HG02885 (cell line): ENCODE data around the gene MIA2.
"Not testable (repeated sequence)": the region's sequence is repeated elsewhere in the genome, so short reads cannot be mapped to it uniquely, and the experiment has no call there.

Experiments used
- ATAC-seq: cut with Tn5 transposase; IDR thresholded peaks from one replicate; pipeline ENCODE4 v1.9.1; 2021; ENCODE audit warnings: mild to moderate bottlenecking; ENCODE audit not compliant: unreplicated experiment, poor library complexity

MIA2 gene

DNA sequence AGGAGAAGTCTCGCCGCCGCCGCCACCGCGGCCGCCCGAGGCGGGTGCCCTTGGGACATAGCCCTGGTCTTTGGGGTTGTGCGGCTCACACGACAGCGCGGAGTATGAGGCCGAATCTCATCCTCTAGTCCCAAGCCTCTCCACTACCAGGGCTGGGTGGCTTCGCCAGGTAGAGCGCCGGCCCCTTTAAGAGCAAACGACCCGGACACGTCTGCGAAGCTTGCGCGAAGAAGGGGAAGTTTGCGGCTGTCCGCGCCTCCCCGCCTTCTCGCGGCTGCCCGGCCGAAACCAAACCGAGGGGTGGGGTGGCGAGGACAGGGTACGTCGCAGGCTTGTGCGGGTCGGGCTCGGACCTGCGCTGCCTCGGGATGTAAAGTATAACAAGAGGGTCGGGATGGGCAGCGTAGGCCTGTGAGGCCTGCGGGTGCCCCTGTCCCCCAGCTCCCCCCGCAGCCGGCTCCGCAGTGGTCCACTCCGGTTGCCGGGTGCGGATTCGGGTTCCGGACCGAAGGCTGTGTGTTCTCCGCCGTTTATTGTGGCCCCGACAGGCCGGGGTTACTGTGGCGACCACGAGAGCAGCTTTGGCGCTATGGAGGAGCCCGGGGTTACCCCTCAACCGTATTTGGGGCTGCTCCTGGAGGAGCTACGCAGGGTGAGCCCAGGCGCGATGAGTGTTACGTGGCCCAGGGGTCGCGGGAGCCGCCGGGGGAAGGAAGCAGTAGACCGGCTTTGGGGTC, 33.3 kb downstream of the MIA2 start:
- ATAC-seq, result peak; percentile 84

DNA sequence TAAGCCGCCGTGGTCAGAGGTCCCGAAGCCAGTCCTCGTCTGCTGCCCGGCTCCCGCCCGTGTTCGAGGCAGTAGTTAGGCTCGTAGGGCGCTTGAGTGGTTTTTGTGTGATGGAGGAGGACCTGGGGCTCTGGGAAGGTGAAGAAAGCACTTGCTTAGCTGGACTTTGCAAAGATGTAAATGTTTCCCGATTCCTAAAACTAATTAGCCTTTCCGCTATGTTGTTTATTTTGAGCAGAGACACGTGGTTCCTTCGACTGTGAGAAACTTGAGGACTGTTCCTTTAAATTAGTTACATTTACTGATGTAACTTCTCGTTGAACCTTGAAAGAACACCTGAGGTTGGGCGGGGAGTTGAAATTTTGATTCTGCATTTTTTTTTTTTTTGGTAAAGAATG, 33.9 kb downstream of the MIA2 start:
- peak; percentile 2 for ATAC-seq

DNA sequence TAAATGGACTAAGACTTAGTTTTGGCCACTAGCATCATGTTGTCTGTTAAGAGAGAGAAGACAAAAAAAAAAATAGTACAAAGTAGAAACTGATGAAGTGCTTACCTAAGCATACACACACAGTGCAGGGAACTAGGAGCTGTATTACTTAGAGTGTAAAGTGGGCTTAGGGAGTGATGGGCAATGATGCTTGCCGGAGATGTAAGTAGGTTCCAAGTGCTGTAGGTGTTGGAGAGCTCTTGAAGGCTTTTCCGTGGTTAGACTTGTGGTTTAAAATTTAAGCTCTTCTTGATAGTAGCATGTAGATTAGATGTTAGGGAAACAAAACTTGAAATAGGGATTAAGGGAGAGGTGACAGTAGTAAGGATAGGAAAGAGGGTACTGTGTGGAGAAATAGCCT, 34.7 kb downstream of the MIA2 start:
- ATAC-seq, result no peak

DNA sequence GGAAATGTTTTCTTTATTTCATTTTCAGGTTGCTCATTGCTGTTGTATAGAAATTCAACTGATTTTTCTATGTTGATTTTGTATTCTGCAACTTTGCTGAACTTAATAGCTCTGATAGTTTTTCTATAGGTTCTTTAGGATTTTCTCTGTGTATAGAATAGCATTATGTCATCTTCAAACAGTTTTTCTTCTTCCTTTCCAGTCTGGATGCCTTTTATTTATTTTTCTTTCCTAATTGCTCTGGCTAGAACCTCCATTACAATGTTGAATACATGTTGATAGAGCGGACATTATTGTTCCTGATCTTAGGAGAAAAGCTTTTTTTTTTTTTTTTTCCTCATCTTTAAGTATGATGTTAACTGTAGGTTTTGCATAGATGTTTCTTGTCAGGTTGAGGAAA, 39.2 kb downstream of the MIA2 start:
- no peak for ATAC-seq

DNA sequence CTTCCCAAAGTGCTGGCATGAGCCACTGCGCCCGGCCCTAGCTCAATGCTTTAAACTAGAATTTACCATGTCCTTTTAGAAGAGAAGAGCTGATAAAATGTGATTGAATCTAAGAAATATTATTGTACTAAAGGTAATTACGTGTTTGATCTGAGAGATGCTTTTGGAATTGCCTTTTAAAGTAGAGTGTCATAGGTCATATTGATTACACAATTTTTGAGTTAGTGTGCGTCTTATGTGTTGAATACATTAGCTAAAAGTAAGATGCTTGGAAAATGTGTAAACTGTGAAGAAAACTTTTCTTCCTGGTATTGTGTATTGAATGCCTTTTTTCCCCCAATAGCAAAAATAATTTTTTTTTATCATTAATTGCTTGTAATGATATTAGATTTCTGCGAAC, 41.7 kb downstream of the MIA2 start:
- ATAC-seq, result no peak

DNA sequence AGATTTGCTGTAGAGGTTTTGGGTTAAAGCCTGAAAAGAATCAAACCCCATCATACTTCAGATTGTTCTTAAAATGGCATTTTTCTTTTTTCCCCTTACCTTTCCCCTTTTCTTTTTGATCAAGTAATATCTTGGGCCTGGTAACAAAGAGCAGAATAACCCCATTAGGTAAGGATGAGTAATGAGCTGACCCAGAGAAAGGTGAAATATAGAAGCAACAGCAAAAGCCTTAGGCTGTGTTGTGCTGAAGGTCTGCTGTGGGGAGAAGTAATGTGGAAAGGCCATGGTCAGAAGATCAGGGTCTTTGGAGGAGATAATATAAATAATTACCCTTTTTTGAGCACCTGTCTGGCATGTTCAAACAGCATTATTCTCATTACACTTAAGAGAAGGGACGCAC, 42.3 kb downstream of the MIA2 start:
- no peak for ATAC-seq

DNA sequence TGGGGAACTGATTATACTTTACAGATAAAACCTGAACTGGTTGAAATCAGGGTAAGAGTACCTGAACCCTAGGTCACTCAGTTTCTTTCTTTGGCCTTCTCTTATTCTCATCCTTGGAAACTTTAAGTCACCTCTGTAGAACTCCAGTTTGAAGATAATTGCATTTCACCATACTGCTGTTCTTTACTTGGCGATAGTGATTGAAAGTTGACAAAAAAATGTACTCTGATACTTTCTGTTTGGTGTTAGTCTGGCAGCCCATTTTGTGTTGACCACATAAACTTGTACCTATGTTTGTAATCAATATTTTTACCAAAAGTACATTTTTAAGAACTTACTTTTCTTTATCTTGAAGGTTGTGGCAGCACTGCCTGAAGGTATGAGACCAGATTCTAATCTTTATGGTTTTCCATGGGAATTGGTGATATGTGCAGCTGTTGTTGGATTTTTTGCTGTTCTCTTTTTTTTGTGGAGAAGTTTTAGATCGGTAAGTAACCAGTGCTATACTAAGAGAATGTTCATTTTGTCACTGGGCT, 42.9 kb downstream of the MIA2 start:
- no peak for ATAC-seq

DNA sequence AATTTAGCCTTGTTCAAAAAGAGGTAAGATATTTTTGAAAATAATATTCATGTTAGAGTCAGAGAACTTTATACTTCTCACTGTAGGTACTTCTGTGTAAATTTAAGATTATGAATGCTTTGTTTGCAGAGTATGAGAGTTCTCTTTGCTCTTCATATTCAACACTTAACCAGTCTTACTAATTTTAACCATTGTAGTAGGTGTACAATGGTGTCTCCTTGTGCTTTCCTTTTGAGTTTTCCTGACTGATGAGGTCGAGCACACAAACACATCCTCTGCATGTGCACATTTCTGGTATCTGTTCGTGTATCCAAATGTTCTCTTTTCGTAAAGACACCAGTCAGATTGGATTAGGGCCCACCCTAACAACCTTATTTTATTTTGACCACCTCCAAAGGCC, 45.8 kb downstream of the MIA2 start:
- no peak for ATAC-seq

DNA sequence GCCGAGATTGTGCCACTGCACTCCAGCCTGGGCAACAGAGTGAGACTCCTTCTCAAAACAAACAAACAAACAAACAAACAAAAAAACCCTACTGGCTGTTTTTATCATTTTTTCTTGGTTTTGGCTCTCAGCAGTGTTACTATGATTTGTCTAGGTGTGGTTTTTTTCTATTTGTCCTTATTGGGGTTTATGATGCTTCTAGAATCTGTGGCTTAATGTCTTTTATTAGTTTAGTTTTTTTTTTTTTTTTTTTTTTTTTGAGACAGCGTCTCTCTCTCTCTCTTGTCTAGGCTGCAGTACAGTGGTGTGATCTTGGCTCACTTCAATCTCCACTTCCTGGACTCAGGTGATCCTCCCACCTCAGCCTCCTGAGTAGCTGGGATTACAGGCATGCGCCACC, 47.0 kb downstream of the MIA2 start:
- ATAC-seq, result not testable (repeated sequence)

DNA sequence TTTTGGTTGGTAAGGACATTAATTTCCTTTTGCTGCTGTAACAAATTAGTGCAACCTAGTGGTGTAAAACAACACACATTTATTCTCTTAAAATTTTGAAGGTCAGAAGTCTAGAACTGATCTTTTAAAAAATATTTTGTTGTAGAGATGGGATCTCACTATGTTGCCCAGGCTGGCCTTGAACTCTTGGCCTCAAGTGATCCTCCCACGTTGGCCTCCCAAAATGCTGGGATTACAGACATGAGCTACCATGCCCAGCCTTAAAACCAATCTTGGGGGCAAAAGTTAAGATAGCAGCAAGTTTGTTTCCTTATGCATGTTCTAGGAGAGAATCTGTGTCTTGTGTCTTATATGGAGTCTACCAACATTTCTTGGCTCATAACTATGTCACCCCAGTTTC, 55.8 kb downstream of the MIA2 start:
- ATAC-seq, result no peak

DNA sequence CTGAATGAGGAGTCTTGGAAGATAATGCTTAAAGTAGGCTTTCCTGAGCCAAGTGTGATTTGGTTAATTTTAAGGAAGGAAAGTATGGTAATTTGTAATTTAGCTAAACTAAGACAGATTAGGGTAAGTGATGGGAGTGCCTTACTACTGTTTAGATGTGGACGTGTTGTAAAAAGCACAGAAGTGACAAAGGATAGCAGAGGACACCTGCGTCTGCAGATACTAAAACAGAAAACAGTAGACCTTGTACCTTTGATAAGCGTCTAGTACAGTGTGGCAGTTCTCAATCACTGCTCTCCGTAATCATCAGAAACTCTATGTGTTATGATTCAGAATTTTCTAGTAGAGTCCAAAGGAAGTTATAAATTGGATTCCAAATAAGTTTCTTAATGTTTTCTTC, 58.0 kb downstream of the MIA2 start:
- no peak for ATAC-seq

DNA sequence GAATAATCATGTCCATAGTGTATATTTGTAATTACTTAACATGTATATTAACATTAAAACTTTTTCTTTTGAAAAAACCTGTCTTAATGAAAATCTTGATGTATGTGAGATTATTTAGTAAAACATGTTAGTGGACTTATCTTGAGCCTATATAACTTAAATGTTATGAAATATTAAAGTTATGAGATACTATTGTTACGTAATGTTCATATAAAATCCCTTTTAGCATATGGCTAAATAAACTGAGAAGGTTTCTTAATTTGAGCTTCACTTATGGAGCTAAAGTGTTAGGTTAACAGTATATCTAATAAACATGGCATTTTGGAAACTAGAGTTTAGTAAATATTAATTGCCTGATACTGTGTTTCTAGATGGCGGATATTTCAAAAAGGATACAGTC, 59.9 kb downstream of the MIA2 start:
- ATAC-seq, result no peak

DNA sequence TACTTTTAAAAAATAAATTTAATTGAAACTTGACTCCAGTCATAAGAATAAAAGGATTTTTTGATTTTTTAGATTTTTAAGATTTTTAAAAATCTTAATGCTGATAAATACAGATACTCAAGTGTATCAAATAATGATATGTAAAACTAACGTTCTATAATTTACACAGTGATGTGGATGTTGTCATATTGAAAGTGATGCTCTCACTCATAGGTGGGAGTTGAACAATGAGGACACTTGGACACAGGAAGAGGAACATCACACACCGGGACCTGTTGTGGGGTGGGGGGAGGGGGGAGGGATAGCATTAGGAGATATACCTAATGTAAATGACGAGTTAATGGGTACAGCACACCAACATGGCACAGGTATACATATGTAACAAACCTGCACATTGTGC, 66.7 kb downstream of the MIA2 start:
- not testable (repeated sequence) for ATAC-seq

DNA sequence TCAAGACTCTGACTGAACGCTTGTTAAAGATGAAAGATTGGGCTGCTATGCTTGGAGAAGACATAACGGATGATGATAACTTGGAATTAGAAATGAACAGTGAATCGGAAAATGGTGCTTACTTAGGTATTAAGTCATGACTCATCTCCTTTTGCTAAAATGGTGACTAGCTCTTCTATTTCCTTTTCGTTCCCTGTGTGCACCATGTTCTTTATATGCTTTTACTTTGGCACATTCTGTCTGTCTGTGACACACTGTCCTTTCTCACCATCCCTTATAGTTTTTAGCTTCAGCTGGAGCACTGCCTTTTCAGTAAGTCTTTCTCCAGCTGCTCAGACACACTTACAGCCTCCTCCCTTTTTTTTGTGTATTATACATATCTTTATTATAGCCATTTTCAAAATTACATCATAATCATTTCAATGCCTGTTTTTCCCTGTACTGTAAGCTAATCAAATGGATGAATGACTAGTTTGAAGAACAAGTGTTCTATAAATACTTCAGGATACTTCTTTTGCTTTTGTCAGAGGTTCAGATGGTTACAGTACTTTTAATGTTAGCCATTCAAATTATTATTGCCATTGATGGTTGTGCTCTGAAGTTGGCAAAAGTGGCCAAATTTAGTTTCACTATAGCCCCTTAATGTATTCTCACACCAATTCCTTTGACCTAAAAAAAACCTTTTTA, 68.6 kb downstream of the MIA2 start:
- ATAC-seq, result no peak

DNA sequence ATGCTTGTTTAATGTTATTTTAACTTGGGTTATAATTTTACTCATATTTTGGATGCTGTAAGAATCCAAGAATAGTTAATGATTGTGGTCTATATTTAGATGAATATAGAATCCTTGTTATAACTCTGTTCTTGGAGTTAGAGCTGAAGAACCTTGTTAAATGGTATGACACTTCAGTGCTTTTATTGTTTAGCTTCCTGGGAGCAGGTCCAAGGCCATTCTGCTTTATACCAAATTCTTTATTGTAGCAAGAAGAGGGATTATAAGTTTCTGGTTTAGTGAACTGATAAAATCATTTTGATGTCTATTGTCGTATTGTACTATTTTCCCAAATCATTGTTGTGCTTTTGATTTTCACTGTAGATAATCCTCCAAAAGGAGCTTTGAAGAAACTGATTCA, 69.4 kb downstream of the MIA2 start:
- ATAC-seq, result no peak

DNA sequence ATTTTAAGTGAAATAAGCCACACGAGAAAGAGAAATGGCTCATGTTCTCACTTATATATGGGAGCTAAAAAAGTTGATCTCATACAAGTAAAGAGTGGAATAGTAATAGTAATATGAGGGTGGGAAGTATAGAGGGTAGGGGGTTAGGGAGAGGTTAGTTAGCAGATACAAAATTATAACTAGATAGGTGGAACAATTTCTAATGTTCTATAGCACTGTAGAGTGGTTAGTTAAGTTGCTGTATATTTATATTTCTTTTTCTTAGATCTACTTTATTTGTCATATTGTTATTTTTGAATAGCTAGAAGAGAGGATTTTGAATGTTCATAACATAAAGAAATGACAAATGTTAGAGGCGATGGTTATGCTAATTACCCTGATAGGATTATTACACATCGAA, 74.1 kb downstream of the MIA2 start:
- ATAC-seq, result no peak

DNA sequence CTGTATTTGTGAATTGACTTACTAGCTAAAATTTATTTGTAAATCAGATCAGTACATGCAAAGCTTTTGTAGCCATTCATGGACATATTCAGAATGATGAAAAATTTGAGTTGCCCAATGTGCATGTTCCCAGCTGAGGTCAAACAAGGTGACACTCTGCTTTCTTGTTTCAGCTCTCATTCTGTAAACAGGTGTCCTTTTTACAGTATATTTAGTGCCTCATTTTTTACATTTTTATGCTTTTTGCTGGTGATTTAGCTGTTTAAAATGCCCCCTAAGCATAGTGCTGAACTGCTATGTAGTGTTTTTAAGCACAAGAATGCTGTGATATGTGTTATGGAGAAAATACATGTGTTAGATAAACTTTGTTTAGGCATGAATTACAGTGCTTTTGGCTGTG, 76.3 kb downstream of the MIA2 start:
- no peak for ATAC-seq

DNA sequence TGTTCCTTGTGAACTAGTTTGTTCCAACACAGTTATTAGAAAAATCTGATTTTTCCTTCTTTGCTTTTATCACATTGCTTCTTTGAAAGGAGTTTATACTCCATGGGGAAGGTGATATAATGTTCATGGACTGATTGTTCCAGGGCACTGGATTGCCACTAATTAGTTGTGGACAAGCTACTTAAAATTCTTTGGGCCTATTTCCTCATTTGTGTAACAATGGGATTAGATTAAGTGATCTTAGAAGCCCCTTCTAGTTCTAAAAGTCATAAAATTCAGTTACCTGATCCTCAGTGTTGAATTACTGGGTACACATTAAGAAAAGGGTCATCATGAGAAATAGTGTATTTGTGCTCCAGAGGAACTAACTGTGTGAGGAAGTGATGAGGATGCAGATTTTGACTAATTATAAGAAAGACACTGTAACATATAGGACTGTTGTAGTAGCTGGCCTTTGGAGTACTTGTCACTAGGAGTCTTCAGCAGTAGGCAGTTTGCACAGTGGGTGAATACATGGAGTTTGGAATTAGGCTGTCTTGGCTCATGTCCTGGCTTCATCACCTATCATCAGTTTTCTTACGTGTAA, 82.2 kb downstream of the MIA2 start:
- ATAC-seq, result no peak

DNA sequence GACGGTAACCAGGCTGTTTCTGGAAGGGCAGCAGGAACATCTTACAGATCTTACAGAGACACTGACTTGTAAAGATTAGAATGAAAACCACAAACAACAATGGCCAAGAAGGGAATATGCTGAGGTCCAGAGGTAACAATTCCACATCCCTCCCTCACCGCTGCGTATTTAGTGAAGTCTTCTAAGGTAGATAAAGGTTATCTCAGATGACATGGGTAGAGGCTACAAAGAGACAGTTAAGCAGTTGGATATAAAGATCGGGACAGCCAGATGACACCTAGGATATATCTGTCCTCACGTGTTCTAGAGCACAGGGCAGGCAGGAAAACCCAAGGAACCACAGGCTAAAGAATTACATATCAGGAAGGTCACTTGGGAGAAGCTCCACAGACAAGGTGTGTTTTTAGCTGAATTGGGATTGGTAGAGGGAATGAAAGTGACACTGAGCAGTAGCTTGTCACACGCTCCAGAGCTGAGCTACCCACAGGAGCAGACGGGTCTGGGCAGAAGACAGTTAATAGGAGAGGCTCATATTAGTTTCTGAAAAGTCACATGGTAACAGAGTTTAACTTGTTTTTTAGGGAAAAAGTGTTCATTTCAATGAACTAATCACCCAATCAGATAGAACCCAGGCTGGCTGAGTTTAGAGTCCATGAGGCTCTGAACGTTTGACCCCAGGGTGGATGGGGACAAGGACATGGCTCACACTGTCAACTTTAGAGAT, 83.3 kb downstream of the MIA2 start:
- ATAC-seq, result no peak

DNA sequence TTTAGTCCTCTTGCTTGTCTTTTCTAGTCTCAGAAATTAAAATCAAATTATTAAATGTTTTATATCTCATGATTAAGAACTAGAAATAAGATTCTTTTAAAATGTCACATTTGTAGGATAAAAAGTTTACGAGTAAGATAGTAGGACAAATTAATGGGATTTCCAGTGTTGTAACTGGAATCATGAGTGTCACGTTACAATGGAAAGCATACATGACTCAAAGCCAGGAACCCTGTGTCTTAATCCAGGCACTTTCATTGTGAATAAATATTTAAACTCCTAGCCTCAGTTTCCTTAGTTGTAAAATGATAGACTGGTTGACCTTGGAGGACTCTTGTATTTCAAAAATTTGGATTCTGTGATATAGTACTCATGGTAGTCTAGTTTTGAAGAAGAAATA, 84.9 kb downstream of the MIA2 start:
- ATAC-seq, result no peak

DNA sequence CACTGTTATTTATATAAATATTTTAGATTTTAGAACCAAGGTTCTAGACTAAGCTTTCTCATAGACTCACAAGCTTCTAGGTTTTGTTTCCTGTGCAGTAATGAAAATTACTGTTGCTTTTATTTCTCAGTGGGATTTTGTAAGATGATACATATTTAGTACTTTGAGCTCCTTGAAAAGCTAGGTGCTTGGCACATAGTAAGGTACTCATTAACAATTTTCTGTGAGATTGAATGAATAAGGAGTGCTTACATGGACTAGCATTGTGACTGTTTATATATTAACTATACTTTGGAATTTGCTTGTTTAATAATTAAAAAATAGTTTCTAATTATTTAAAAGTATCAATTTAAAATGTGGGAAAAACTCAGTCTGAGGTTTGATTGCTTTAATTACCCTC, 85.7 kb downstream of the MIA2 start:
- no peak for ATAC-seq
